Measurements from ENCODE around the gene VWCE. TPM values are rescaled to one million over a fixed set of nuclear protein-coding genes. Genes with fewer than 3 reads are reported as not detected.

VWCE gene
- total RNA-seq, 1 experiment from 2014 or later, result 21.9 TPM

DNA sequence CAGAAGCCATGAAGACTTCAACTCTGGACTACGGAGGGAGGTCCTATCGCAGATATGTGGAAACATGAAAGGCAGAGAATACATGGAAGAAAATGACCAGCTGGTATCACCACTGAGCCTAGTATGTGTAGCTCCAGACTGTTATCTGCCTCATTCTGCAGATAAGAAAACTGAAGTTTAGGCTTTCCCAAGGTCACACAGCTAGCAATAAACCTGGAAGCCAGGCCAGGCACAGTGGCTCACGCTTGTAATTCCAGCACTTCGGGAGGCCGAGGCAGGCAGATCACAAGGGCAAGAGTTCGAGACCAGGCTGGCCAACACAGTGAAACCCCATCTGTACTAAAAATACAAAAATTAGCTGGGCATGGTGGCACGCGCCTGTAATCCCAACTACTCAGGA lies 15.6 kb upstream of the VWCE start (continued):
- TF ChIP-seq ZBTB21 (CRISPR knock-in tag; IDR thresholded peaks at IDR 0.05; ENCODE audit: borderline replicate concordance) (no peak), NR1H2 (CRISPR knock-in tag; IDR thresholded peaks at IDR 0.05) (no peak), ZNF423 (CRISPR knock-in tag; IDR thresholded peaks at IDR 0.05) (no peak), ZNF138 (CRISPR knock-in tag; conservative IDR thresholded peaks at IDR 0.05) (no peak), JAZF1 (CRISPR knock-in tag; IDR thresholded peaks at IDR 0.05) (no peak)
- TF ChIP-seq, protein P1, sequence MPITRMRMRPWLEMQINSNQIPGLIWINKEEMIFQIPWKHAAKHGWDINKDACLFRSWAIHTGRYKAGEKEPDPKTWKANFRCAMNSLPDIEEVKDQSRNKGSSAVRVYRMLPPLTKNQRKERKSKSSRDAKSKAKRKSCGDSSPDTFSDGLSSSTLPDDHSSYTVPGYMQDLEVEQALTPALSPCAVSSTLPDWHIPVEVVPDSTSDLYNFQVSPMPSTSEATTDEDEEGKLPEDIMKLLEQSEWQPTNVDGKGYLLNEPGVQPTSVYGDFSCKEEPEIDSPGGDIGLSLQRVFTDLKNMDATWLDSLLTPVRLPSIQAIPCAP (CRISPR knock-in tag; IDR thresholded peaks at IDR 0.05), result no peak
- TF ChIP-seq, protein P2, sequence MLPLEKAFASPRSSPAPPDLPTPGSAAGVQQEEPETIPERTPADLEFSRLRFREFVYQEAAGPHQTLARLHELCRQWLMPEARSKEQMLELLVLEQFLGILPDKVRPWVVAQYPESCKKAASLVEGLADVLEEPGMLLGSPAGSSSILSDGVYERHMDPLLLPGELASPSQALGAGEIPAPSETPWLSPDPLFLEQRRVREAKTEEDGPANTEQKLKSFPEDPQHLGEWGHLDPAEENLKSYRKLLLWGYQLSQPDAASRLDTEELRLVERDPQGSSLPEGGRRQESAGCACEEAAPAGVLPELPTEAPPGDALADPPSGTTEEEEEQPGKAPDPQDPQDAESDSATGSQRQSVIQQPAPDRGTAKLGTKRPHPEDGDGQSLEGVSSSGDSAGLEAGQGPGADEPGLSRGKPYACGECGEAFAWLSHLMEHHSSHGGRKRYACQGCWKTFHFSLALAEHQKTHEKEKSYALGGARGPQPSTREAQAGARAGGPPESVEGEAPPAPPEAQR (CRISPR knock-in tag; IDR thresholded peaks at IDR 0.05), result no peak
- TF ChIP-seq, protein P3, sequence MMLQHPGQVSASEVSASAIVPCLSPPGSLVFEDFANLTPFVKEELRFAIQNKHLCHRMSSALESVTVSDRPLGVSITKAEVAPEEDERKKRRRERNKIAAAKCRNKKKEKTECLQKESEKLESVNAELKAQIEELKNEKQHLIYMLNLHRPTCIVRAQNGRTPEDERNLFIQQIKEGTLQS (CRISPR knock-in tag; conservative IDR thresholded peaks at IDR 0.05), result no peak
- TF ChIP-seq, protein P4, sequence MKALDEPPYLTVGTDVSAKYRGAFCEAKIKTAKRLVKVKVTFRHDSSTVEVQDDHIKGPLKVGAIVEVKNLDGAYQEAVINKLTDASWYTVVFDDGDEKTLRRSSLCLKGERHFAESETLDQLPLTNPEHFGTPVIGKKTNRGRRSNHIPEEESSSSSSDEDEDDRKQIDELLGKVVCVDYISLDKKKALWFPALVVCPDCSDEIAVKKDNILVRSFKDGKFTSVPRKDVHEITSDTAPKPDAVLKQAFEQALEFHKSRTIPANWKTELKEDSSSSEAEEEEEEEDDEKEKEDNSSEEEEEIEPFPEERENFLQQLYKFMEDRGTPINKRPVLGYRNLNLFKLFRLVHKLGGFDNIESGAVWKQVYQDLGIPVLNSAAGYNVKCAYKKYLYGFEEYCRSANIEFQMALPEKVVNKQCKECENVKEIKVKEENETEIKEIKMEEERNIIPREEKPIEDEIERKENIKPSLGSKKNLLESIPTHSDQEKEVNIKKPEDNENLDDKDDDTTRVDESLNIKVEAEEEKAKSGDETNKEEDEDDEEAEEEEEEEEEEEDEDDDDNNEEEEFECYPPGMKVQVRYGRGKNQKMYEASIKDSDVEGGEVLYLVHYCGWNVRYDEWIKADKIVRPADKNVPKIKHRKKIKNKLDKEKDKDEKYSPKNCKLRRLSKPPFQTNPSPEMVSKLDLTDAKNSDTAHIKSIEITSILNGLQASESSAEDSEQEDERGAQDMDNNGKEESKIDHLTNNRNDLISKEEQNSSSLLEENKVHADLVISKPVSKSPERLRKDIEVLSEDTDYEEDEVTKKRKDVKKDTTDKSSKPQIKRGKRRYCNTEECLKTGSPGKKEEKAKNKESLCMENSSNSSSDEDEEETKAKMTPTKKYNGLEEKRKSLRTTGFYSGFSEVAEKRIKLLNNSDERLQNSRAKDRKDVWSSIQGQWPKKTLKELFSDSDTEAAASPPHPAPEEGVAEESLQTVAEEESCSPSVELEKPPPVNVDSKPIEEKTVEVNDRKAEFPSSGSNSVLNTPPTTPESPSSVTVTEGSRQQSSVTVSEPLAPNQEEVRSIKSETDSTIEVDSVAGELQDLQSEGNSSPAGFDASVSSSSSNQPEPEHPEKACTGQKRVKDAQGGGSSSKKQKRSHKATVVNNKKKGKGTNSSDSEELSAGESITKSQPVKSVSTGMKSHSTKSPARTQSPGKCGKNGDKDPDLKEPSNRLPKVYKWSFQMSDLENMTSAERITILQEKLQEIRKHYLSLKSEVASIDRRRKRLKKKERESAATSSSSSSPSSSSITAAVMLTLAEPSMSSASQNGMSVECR (CRISPR knock-in tag; IDR thresholded peaks at IDR 0.05; ENCODE audit: borderline replicate concordance), result no peak

DNA sequence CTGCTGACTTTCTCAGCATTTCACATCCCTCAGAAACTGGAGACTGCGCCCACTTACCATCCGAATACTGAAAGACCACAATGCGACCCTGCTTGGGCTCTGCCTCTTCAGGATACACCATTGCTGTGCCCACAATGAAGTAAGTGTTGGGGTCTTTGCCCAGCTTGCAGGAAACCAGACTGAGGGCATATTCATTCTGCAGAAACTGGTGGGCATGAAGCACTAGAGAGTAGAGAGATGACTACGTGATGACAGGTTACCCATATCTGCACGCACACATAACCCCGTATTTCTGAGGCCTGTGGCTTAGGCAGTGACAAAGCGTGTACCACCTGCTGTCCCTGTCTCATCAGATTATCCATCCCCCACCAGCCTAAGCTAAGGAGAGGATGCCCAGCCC lies 14.6 kb upstream of the VWCE start:
- CTCF ChIA-PET, result interaction anchor here (0.7 to 0.8 kb wide), 2 partner anchors 16 to 26 kb away, joined by 4 to 5 read pairs; no protein-coding TSS in a partner anchor
- ATAC-seq (no peak), DNase-seq (ENCODE audit: low spot score) (no peak)
- POLR2A ChIA-PET, result interaction anchor here (1.5 kb wide), 1 partner anchor 26 kb away, joined by 3 read pairs; no protein-coding TSS in a partner anchor
- no peak overlapping the region for H3K27ac Mint-ChIP-seq
- no peak overlapping the region for H3K4me3 Mint-ChIP-seq
- H3K36me3 Mint-ChIP-seq, result peaks cover 34% of the 10 kb centered on the region
- H3K27me3 Mint-ChIP-seq (ENCODE audit: low read depth), result no peaks in the 10 kb centered on the region
- no peaks in the 10 kb centered on the region for H3K9me3 Mint-ChIP-seq
- H3K4me1 Mint-ChIP-seq, result no peaks in the 10 kb centered on the region
- TF ChIP-seq CBFB (CRISPR knock-in tag; IDR thresholded peaks at IDR 0.05; ENCODE audit: low read depth) (no peak), ETV6 (CRISPR knock-in tag; IDR thresholded peaks at IDR 0.05) (no peak), ZNF138 (CRISPR knock-in tag; conservative IDR thresholded peaks at IDR 0.05) (no peak)
- TF ChIP-seq, protein P5, sequence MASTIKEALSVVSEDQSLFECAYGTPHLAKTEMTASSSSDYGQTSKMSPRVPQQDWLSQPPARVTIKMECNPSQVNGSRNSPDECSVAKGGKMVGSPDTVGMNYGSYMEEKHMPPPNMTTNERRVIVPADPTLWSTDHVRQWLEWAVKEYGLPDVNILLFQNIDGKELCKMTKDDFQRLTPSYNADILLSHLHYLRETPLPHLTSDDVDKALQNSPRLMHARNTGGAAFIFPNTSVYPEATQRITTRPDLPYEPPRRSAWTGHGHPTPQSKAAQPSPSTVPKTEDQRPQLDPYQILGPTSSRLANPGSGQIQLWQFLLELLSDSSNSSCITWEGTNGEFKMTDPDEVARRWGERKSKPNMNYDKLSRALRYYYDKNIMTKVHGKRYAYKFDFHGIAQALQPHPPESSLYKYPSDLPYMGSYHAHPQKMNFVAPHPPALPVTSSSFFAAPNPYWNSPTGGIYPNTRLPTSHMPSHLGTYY (CRISPR knock-in tag; IDR thresholded peaks at IDR 0.05), result no peak
- TF ChIP-seq, protein P6, sequence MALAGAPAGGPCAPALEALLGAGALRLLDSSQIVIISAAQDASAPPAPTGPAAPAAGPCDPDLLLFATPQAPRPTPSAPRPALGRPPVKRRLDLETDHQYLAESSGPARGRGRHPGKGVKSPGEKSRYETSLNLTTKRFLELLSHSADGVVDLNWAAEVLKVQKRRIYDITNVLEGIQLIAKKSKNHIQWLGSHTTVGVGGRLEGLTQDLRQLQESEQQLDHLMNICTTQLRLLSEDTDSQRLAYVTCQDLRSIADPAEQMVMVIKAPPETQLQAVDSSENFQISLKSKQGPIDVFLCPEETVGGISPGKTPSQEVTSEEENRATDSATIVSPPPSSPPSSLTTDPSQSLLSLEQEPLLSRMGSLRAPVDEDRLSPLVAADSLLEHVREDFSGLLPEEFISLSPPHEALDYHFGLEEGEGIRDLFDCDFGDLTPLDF (CRISPR knock-in tag; IDR thresholded peaks at IDR 0.05), result no peak

DNA sequence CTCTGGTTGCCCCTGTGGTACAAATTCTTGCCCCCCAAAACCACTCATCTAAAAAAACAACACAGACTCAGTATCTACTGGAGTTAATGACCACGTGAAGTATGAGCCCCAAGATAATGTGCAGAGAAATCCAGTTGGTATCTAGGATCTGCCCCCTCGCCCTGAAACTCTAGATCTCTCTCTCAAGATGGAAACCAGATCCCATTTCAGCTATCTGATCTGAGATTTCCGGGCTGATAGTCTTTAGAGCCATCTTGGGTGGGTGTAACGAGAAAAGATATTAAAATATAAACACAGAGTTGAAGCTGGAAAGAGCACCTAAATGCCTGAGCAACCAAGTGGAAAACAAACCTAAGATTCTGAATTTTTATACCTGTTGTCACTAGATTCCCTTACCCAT lies 14.0 kb upstream of the VWCE start:
- Mint-ChIP-seq H3K4me3 (no peak overlapping the region), H3K9me3 (no peaks in the 10 kb centered on the region), H3K36me3 (peaks cover 34% of the 10 kb centered on the region), H3K27ac (no peak overlapping the region), H3K27me3 (ENCODE audit: low read depth) (no peaks in the 10 kb centered on the region), H3K4me1 (no peaks in the 10 kb centered on the region)
- DNase-seq (ENCODE audit: low spot score) (no peak), ATAC-seq (no peak)
- ChIA-PET POLR2A (interaction anchor here (1.5 kb wide), 1 partner anchor 27 kb away, joined by 3 read pairs; no protein-coding TSS in a partner anchor), CTCF (interaction anchor here (0.7 kb wide), 1 partner anchor 15 kb away, joined by 5 read pairs; no protein-coding TSS in a partner anchor)
- TF ChIP-seq MXD4 (CRISPR knock-in tag; IDR thresholded peaks at IDR 0.05; ENCODE audit: borderline replicate concordance) (no peak), CBFB (CRISPR knock-in tag; IDR thresholded peaks at IDR 0.05; ENCODE audit: low read depth) (no peak), RORB (CRISPR knock-in tag; IDR thresholded peaks at IDR 0.05) (no peak), SOX15 (CRISPR knock-in tag; IDR thresholded peaks at IDR 0.05) (no peak), ZNF232 (CRISPR knock-in tag; IDR thresholded peaks at IDR 0.05) (no peak), TP53 (CRISPR knock-in tag; IDR thresholded peaks at IDR 0.05) (no peak), RELA (CRISPR knock-in tag; IDR thresholded peaks at IDR 0.05; ENCODE audit: borderline replicate concordance) (no peak), FOXK1 (CRISPR knock-in tag; IDR thresholded peaks at IDR 0.05) (no peak), ELF4 (CRISPR knock-in tag; IDR thresholded peaks at IDR 0.05; ENCODE audit: low read depth) (no peak), ZNF138 (CRISPR knock-in tag; conservative IDR thresholded peaks at IDR 0.05) (no peak)
- TF ChIP-seq, protein P7, sequence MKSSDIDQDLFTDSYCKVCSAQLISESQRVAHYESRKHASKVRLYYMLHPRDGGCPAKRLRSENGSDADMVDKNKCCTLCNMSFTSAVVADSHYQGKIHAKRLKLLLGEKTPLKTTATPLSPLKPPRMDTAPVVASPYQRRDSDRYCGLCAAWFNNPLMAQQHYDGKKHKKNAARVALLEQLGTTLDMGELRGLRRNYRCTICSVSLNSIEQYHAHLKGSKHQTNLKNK (CRISPR knock-in tag; IDR thresholded peaks at IDR 0.05), result no peak
- TF ChIP-seq, protein P8, sequence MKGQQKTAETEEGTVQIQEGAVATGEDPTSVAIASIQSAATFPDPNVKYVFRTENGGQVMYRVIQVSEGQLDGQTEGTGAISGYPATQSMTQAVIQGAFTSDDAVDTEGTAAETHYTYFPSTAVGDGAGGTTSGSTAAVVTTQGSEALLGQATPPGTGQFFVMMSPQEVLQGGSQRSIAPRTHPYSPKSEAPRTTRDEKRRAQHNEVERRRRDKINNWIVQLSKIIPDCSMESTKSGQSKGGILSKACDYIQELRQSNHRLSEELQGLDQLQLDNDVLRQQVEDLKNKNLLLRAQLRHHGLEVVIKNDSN (CRISPR knock-in tag; IDR thresholded peaks at IDR 0.05), result no peak

Measured in WTC11 (cell line).